CD4-positive, CD25-positive, alpha-beta regulatory T cell (primary cell): ENCODE measurements around the gene CFAP251. TPM values are rescaled to one million over a fixed set of nuclear protein-coding genes. Genes with fewer than 3 reads are reported as not detected.
A peak's percentile ranks its signal among the peaks of the same experiment; 100 is the strongest.

ENCODE experiments used
- ATAC-seq, 2 donors: fragments of 150-1000 bp; cut with Tn5 transposase; one replicate each; pipeline ENCODE4 v1.10.0; 2021; ENCODE audit warnings: low read depth in 2 of 2, moderate number of reproducible peaks in 2 of 2, moderate library complexity in 1 of 2
- DNase-seq, 3 donors: peaks; one replicate each; pipeline versions ENCODE4 v3.0.0 to v3.0.0-alpha.2; 2012 to 2022; ENCODE audit warnings: mixed read lengths in 1 of 3
- H3K27ac ChIP-seq: one replicate; pipeline ENCODE4 v1.7.0; 2013; ENCODE audit warnings: mild to moderate bottlenecking, low read length; ENCODE audit not compliant: insufficient read depth, poor library complexity, severe bottlenecking
- H3K27me3 ChIP-seq: one replicate; pipeline ENCODE4 v1.7.0; 2013; ENCODE audit warnings: low read length; ENCODE audit not compliant: control insufficient read depth, insufficient read depth
- H3K36me3 ChIP-seq: one replicate; pipeline ENCODE4 v1.7.0; 2013; ENCODE audit warnings: mild to moderate bottlenecking, low read length, moderate library complexity; ENCODE audit not compliant: control insufficient read depth, insufficient read depth
- H3K4me1 ChIP-seq: 2 replicates; pipeline ENCODE4 v1.7.0; 2013; ENCODE audit warnings: mild to moderate bottlenecking, low read length; ENCODE audit not compliant: insufficient read depth, control insufficient read depth, poor library complexity, severe bottlenecking
- H3K4me3 ChIP-seq: one replicate; pipeline ENCODE4 v1.7.0; 2013; ENCODE audit warnings: low read depth, mild to moderate bottlenecking, low read length, moderate library complexity
- H3K9me3 ChIP-seq, 2 experiments: 1 replicate in 1 of 2; 2 replicates in 1 of 2; pipeline ENCODE4 v1.7.0; 2013; ENCODE audit warnings: low read length in 2 of 2, mild to moderate bottlenecking in 1 of 2, moderate library complexity in 1 of 2; ENCODE audit not compliant: control insufficient read depth in 2 of 2
- H3K27ac Mint-ChIP-seq, 3 donors: one replicate each; pipeline ENCODE4 v1.8.0; 2020 to 2022; ENCODE audit warnings: mild to moderate bottlenecking in 3 of 3, mixed read lengths in 3 of 3, moderate library complexity in 2 of 3
- H3K27me3 Mint-ChIP-seq: one replicate; pipeline ENCODE4 v1.8.0; 2022; ENCODE audit warnings: mild to moderate bottlenecking, mixed read lengths
- H3K36me3 Mint-ChIP-seq: one replicate; pipeline ENCODE4 v1.8.0; 2020; ENCODE audit warnings: mixed read lengths
- H3K4me1 Mint-ChIP-seq, 4 donors: one replicate each; pipeline ENCODE4 v1.8.0; 2020 to 2022; ENCODE audit warnings: mixed read lengths in 4 of 4, mild to moderate bottlenecking in 1 of 4
- H3K4me3 Mint-ChIP-seq, 4 donors: one replicate each; pipeline ENCODE4 v1.8.0; 2020 to 2022; ENCODE audit warnings: mild to moderate bottlenecking in 4 of 4, mixed read lengths in 4 of 4, moderate library complexity in 3 of 4
- H3K9me3 Mint-ChIP-seq, 7 donors: one replicate each; pipeline ENCODE4 v1.8.0; 2020 to 2022; ENCODE audit warnings: mixed read lengths in 7 of 7, mild to moderate bottlenecking in 3 of 7, moderate library complexity in 2 of 7
- polyA plus RNA-seq, 4 donors: library from polyadenylated mRNA; unstranded; fragments of 300-500 nt; fragmentation: Illumina TruSeq; gene quantifications; one replicate each; pipeline ENCODE4 v1.2.3, GENCODE V29; 2021
- total RNA-seq: library from RNA; stranded (reverse); gene quantifications from one replicate; pipeline ENCODE4 v1.2.3, GENCODE V29; 2022

CFAP251 gene
- total and polyA plus RNA-seq, 5 donors from 2014 or later = 0.05 to 0.96 TPM; not detected in 3

DNA sequence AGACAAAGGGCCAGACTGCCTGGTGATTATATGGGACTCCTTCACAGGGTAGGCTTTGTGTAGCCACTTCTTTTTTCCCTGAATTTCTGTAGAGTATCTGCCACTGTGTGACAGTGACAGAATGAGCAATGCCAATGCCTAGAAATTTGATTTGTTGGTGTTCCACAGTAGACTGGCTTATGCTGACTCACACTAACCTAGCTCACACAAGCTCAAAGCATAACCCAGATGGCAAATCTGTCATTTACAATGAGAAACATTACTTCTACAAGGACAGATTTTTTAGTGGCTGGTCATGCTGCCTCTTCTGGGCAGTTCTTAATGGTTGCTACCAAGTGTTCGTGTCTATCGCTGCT is 15.9 kb downstream of the CFAP251 start:
- no peak overlapping the region for H3K27ac ChIP-seq
- H3K27me3 Mint-ChIP-seq = no peaks in the 10 kb centered on the region
- no peak overlapping the region for H3K4me3 Mint-ChIP-seq
- H3K4me3 ChIP-seq = no peak overlapping the region
- peaks cover 22% of the 10 kb centered on the region for H3K36me3 Mint-ChIP-seq
- peaks cover 0 to 2% (median 0%) of the 10 kb centered on the region in 7 donors for H3K9me3 Mint-ChIP-seq
- H3K4me1 ChIP-seq = no peaks in the 10 kb centered on the region
- ATAC-seq = no peak
- H3K9me3 ChIP-seq = no peaks in the 10 kb centered on the region
- H3K36me3 ChIP-seq = no peaks in the 10 kb centered on the region
- no peaks in the 10 kb centered on the region for H3K27me3 ChIP-seq
- no peaks in the 10 kb centered on the region for H3K4me1 Mint-ChIP-seq
- DNase-seq = no peak
- no peak overlapping the region for H3K27ac Mint-ChIP-seq

GRCh38 chr12:121937654-121938053 is 19.3 kb downstream of the CFAP251 start:
- Mint-ChIP-seq H3K27me3 (peaks cover 5% of the 10 kb centered on the region), H3K36me3 (peaks cover 18% of the 10 kb centered on the region), H3K4me3 (no peak overlapping the region), H3K9me3 (peaks cover 0 to 2% (median 0%) of the 10 kb centered on the region in 7 donors), H3K27ac (no peak overlapping the region), H3K4me1 (no peaks in the 10 kb centered on the region)
- ATAC-seq = no peak
- Histone ChIP-seq H3K4me3 (no peak overlapping the region), H3K36me3 (no peaks in the 10 kb centered on the region), H3K27ac (no peak overlapping the region), H3K4me1 (no peaks in the 10 kb centered on the region), H3K27me3 (no peaks in the 10 kb centered on the region), H3K9me3 (no peaks in the 10 kb centered on the region)
- DNase-seq = no peak

GRCh38 chr12:121939186-121939585 is 20.8 kb downstream of the CFAP251 start:
- ATAC-seq = no peak
- Histone ChIP-seq H3K9me3 (no peaks in the 10 kb centered on the region), H3K4me3 (no peak overlapping the region), H3K4me1 (no peaks in the 10 kb centered on the region), H3K27ac (no peak overlapping the region), H3K36me3 (no peaks in the 10 kb centered on the region), H3K27me3 (no peaks in the 10 kb centered on the region)
- Mint-ChIP-seq H3K27me3 (peaks cover 5% of the 10 kb centered on the region), H3K4me1 (no peaks in the 10 kb centered on the region), H3K9me3 (no peaks in the 10 kb centered on the region), H3K27ac (peak overlapping the region in 1 of 3 donors; percentile 47), H3K4me3 (no peak overlapping the region), H3K36me3 (peaks cover 12% of the 10 kb centered on the region)
- DNase-seq = no peak

DNA sequence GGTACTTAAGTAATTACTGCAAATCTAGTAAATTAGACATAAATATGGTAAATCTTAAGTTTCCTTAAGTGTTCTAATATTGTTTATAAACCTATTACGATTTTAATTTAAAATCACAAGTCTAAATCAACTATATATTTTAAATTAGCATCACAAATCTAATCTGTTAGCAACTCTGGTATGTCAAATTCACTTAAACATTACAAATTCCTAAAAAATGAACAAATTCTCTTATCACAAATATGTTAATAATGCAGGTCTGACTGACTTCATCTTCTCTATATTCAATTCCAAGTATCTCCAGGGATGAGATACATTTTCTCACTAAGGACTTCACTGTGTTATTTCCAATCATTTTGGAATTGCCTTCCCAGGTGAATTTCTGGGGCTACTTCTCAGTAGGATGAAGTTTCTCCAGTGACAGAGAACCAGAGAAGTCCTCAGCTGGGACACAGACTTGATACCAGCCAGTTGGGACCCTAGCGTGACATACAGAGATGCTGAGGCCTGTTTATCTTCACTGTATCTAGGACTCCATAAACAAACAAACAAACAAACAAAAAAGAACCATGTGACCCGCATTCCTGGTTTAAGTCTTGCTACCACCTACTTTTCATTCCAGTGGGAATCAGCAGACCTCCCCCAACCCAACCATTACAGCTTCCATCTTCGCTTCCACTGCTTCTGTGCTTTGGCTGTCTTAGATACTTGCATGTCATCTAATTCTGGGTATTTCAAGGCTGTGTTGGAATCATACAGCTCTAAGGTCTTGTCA is 21.8 kb downstream of the CFAP251 start:
- no peak overlapping the region for H3K4me3 ChIP-seq
- no peak overlapping the region for H3K27ac ChIP-seq
- H3K9me3 ChIP-seq = no peaks in the 10 kb centered on the region
- H3K27me3 ChIP-seq = no peaks in the 10 kb centered on the region
- no peaks in the 10 kb centered on the region for H3K36me3 ChIP-seq
- DNase-seq = no peak
- Mint-ChIP-seq H3K4me3 (no peak overlapping the region), H3K36me3 (peaks cover 8% of the 10 kb centered on the region), H3K27ac (peak overlapping the region in 2 of 3 donors; percentile 37 to 47), H3K4me1 (no peaks in the 10 kb centered on the region), H3K9me3 (peaks cover 0 to 2% (median 0%) of the 10 kb centered on the region in 7 donors), H3K27me3 (peaks cover 5% of the 10 kb centered on the region)
- H3K4me1 ChIP-seq = no peaks in the 10 kb centered on the region
- no peak for ATAC-seq

DNA sequence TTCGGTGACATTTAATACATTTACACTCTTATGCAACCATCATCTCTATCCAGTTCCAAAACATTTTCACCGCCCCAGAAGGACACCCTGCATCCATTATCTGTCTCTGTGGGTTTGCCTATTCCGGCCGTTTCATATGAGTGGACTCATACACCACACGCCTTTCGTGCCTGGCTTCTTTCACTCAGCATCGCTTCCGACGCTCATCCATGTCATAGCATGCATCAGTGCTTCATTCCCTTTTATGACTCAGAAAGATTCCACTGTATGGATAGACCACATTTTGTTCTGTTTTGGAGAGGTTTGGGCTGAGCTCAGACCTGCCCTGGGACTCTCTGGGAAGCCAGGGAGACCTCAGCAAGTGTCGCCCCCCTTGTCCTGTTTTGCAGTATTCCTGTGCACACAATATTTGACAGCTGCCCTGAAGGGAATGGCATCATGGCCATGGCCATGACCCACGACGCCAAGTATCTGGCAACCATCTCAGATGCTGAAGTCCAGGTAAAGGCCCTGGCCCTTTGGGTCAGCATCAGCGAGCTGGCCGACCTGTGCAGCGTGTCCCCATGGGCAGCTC is 23.8 kb downstream of the CFAP251 start:
- Histone ChIP-seq H3K4me3 (no peak overlapping the region), H3K4me1 (no peaks in the 10 kb centered on the region), H3K9me3 (no peaks in the 10 kb centered on the region), H3K27me3 (no peaks in the 10 kb centered on the region), H3K36me3 (no peaks in the 10 kb centered on the region), H3K27ac (no peak overlapping the region)
- peaks cover 4% of the 10 kb centered on the region for H3K36me3 Mint-ChIP-seq
- DNase-seq (no peak), ATAC-seq (no peak)
- H3K4me3 Mint-ChIP-seq = no peak overlapping the region
- H3K27me3 Mint-ChIP-seq = peaks cover 5% of the 10 kb centered on the region
- no peaks in the 10 kb centered on the region for H3K4me1 Mint-ChIP-seq
- peaks cover 0 to 2% (median 0%) of the 10 kb centered on the region in 7 donors for H3K9me3 Mint-ChIP-seq
- H3K27ac Mint-ChIP-seq = no peak overlapping the region

GRCh38 chr12:121943926-121944325 is 25.5 kb downstream of the CFAP251 start:
- Histone ChIP-seq H3K36me3 (no peaks in the 10 kb centered on the region), H3K9me3 (no peaks in the 10 kb centered on the region), H3K4me3 (no peak overlapping the region), H3K27me3 (no peaks in the 10 kb centered on the region), H3K27ac (no peak overlapping the region), H3K4me1 (no peaks in the 10 kb centered on the region)
- Mint-ChIP-seq H3K27me3 (peaks cover 9% of the 10 kb centered on the region), H3K36me3 (no peaks in the 10 kb centered on the region), H3K9me3 (peaks cover 0 to 2% (median 0%) of the 10 kb centered on the region in 7 donors), H3K4me1 (no peaks in the 10 kb centered on the region), H3K27ac (peak overlapping the region in 1 of 3 donors; percentile 20), H3K4me3 (no peak overlapping the region)
- ATAC-seq (no peak), DNase-seq (no peak)

- no peak for DNase-seq
- Histone ChIP-seq H3K27me3 (no peaks in the 10 kb centered on the region), H3K4me3 (no peak overlapping the region), H3K27ac (no peak overlapping the region), H3K9me3 (no peaks in the 10 kb centered on the region), H3K4me1 (no peaks in the 10 kb centered on the region), H3K36me3 (no peaks in the 10 kb centered on the region)
- H3K4me1 Mint-ChIP-seq = no peaks in the 10 kb centered on the region
- peaks cover 0 to 2% (median 0%) of the 10 kb centered on the region in 7 donors for H3K9me3 Mint-ChIP-seq
- ATAC-seq = no peak
- H3K36me3 Mint-ChIP-seq = no peaks in the 10 kb centered on the region
- H3K27me3 Mint-ChIP-seq = peaks cover 5% of the 10 kb centered on the region
- no peak overlapping the region for H3K4me3 Mint-ChIP-seq
- H3K27ac Mint-ChIP-seq = no peak overlapping the region
Observed at GRCh38 chr12:121946313-121947025, 28.1 kb downstream of the CFAP251 start.
